Mucosa of gallbladder (tissue), 1 donor: ENCODE results near the gene PHOX2A. TPM values are rescaled to one million over a fixed set of nuclear protein-coding genes. Genes with fewer than 3 reads are reported as not detected.

Source experiments
- DNase-seq: peaks from one replicate; pipeline ENCODE4 v3.0.0-alpha.2; 2020; ENCODE audit warnings: low spot score
- total RNA-seq: library from RNA; stranded (reverse); gene quantifications from one replicate; pipeline ENCODE4 v1.2.1, GENCODE V29; 2021
- donor health status: DM: no; HTN: no; CAD: no.

Gene PHOX2A
- total RNA-seq, 1 donor from 2014 or later: 0.14 TPM

GRCh38 chr11:72233773-72234513, 10.0 kb downstream of the PHOX2A start:
- DNase-seq: no peak

GRCh38 chr11:72233056-72233772, 10.8 kb downstream of the PHOX2A start:
- no peak for DNase-seq

- no peak for DNase-seq
Measured at GRCh38 chr11:72232260-72233055, 11.5 kb downstream of the PHOX2A start.

- DNase-seq: no peak
Measured at GRCh38 chr11:72231396-72232259, 12.3 kb downstream of the PHOX2A start.

- DNase-seq: no peak
Measured at GRCh38 chr11:72230764-72231365, 13.1 kb downstream of the PHOX2A start.

GRCh38 chr11:72229925-72230763, 13.8 kb downstream of the PHOX2A start:
- DNase-seq: no peak

GRCh38 chr11:72229336-72229924, 14.5 kb downstream of the PHOX2A start:
- no peak for DNase-seq

- no peak for DNase-seq
Measured at GRCh38 chr11:72228844-72229231, 15.1 kb downstream of the PHOX2A start.

- no peak for DNase-seq
Measured at GRCh38 chr11:72228229-72228843, 15.6 kb downstream of the PHOX2A start.

GRCh38 chr11:72227316-72228228, 16.4 kb downstream of the PHOX2A start:
- no peak for DNase-seq

GRCh38 chr11:72226701-72227100, 17.3 kb downstream of the PHOX2A start:
- no peak for DNase-seq

- no peak for DNase-seq
Measured at GRCh38 chr11:72225411-72225951, 18.5 kb downstream of the PHOX2A start.

- no peak for DNase-seq
Measured at GRCh38 chr11:72224564-72225410, 19.2 kb downstream of the PHOX2A start, which contains the start of gene INPPL1. Gene INPPL1, plus strand, starts transcription at chr11:72224767. Its CDS starts 218 bp downstream, at chr11:72224985.

GRCh38 chr11:72223615-72224563, 20.1 kb downstream of the PHOX2A start:
- peak; percentile 62 for DNase-seq

GRCh38 chr11:72222907-72223614, 20.9 kb downstream of the PHOX2A start:
- DNase-seq: peak; percentile 94
